Subcutaneous adipose tissue (tissue), 4 donors: ENCODE measurements around the gene SYNPO. TPM values are rescaled to one million over a fixed set of nuclear protein-coding genes. Genes with fewer than 3 reads are reported as not detected.

ENCODE experiments used
- CTCF ChIP-seq: fragments of 450-650 bp; IDR thresholded peaks from one replicate; pipeline ENCODE4 v1.5.1; 2016; ENCODE audit warnings: low read depth, mild to moderate bottlenecking, control low read depth, antibody characterized with exemption, moderate library complexity
- total RNA-seq, 4 donors: library from RNA; depleted of rRNA; stranded (reverse); fragments of >200 nt; gene quantifications; one replicate each; pipeline ENCODE4 v1.1.0, GENCODE V29; 2016

SYNPO gene
- total RNA-seq, 4 donors from 2014 or later = 12.2 to 40.7 (median 21.4) TPM

DNA sequence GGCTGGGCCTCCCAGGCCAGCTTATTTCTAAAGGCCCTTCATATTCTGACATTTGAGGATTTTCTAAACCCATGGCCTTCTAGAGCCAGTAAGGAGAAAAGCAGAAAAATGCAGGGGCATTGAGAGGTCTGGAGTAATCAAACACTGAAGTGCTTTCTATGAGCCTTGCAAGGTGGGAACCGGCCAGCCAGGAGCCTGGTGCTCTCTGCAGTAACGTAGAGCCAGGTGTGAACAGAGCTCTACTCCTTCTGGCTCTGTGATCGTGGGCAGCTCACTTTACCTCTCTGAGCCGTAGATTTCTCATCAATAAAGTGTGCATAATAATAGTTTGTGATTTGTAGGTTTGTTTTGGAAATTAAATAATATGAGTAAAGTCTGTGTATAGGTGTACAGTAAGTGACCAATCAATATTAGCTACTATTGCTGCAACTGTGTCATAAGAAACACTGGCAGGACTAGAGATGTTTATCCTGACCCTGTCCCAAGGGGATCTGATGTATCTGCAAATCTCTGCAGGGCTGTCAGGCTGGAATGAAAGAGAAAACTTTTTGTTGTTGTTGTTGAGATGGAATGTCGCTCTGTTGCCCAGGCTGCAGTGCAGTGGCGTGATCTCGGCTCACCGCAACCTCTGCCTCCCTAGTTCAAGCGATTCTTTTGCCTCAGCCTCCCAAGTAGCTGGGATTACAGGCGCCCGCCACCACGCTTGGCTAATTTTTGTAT, 2.7 kb downstream of the SYNPO start:
- TF ChIP-seq CTCF = no peak

DNA sequence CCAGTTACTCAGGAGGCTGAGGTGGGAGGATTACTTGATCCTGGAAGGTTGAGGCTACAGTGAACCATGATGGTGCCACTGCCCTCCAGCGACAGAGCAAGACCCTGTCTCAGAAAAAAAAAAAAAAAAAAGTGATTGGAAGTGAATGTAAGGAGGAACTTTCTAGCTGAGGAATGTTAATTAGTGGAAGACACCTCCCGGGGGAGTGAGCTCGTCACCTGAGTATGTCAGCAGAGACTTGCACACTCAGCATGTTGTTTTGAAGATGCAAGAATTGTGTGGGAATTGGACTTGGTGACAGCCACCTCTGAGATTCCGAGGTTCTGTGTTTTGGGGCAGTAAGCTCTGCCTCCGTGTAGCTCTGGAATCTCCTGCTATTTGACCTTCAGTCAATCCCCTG, 3.6 kb downstream of the SYNPO start:
- TF ChIP-seq CTCF = no peak

DNA sequence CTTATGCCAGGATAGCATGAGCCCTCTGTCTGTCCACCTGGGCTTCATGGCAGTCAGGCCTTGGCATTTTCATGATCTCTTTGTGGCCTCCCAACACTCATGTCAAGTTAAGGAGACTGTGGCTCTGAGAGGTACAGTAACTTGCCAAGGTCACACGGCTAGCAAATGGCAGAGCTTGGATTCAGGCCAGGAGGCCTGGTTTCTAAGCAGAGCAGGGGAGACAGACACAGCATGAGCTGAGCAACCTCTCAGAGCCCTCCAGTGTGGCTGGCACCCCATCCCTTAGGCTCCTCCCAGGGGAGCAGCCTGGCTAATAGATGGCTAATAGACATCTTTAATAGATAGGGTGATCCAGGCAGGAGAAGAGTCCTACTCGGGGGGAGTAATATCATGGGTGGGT, 4.1 kb downstream of the SYNPO start:
- no peak for TF ChIP-seq CTCF

DNA sequence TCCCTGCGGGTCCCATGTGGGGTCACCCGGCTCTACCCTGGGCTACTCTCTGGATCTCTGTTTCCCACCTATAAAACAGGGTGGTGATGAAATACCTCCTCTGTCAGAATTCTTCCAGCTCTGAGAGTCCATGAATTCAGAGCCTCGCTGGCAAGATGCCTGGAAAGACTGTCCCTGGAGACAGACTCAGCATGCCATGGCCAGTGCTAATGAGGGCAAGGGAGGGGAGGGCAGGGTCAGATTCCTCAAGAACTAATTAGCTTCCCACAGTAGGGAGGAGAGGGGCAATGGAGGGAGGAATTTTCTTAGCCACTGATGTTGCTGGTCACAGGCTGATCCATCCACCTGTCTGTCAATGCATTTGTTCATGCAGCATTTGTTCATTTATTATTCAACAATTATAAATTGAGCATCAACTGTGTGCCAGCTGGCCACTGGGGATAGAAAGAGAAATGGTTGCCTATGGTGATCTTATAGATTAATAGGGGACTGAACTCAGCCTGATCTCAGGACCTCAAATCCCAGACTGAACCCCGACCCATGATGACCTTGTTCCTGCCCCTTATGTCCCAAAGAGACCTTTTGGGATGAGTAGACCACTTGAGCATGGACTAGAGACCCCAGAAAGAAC, 4.7 kb downstream of the SYNPO start:
- no peak for TF ChIP-seq CTCF

DNA sequence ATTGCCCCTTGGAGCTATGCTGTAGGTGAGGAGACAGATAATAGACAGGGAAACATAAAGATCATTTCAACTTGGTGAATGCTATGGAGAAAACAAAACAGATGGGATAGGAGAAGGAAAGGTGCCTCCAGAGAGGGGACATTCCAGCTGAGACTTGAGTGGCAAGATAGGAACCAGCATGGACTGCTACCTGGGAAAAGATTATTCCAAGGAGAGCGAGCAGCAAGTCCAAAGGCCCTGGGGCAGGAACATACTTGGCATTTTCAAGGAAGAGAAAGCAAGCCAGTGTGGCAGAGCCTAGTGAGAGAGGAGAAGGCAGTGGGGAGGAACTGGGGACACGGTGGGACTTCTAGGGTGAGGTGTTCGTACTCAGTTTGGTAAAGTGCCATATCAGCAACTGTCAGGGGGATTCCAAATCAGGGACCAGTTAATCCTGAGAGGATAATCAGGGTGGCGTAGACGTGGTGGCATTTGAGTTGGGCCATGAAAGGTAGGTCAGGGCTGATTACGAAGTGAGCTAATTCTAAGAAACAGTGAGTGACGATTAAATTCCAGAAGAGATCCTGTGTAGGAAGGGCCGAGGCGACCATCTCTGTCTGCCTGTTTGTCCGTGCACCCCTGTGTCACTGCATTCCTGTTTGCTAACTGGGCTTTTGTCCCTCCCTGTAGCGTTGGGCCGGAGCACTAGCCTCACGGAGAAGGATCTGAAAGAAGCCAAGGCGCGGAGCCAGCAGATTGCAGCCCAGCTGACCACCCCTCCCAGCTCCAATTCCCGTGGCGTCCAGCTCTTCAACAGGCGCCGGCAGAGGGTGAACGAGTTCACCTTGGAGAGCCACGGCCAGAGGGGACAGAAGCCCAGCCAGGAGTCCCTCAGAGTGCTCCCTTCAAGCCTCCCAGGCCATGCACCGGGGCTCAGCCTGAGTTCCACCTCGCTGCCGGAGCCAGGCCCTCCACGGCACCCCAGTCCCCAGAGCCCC, 7.1 kb downstream of the SYNPO start:
- TF ChIP-seq CTCF = no peak

GRCh38 chr5:150648294-150649107, 8.0 kb downstream of the SYNPO start:
- no peak for TF ChIP-seq CTCF
